Islet of Langerhans (tissue), 1 donor: Measurements from ENCODE around the gene ST8SIA1.
"Not testable (repeated sequence)": the region's sequence is repeated elsewhere in the genome, so short reads cannot be mapped to it uniquely, and the experiment has no call there.

Source experiments
- FAIRE-seq: peaks from one replicate; lab custom pipeline; 2011; peaks lifted over from hg19 to GRCh38; lab: Jason Lieb, UNC

ST8SIA1 gene, protein sequence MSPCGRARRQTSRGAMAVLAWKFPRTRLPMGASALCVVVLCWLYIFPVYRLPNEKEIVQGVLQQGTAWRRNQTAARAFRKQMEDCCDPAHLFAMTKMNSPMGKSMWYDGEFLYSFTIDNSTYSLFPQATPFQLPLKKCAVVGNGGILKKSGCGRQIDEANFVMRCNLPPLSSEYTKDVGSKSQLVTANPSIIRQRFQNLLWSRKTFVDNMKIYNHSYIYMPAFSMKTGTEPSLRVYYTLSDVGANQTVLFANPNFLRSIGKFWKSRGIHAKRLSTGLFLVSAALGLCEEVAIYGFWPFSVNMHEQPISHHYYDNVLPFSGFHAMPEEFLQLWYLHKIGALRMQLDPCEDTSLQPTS

DNA sequence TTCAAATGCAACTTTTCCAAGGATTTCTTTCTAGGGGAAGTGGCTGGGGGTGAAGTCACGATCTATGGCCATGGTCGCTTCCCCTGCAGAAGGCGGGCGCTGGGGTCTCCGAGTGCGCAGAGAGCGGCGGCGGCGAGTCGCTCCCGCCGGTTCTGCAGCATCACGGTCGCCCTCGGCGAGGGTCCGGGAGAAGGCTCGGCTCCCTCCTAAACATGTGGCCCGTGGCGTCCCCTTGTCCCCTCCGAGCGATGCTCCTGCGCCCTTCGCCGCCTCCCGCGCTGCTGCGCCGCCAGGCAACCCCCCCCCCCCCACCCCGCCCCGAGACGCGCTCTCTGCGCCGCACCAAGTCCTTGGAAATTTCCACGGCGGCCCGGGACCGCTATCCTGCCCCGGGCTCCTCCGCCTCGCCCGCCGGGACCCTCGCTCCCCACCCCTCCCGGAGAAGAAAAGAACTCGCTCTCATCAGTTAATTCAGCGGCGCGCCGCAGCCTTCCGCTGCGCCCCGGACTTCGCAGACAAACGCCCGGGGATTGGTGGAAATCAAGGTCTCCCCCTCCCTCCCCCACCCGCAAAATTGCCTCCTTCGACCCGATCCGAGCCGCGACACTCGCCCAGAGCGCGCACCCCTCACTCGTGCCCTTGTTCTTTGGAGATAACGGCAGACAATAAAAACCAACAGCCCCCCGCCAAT is at the start of gene ST8SIA1:
ST8SIA1 (minus strand) TSS at position 298 of the 691 bp plus-strand sequence. CDS start 475 bp downstream, outside the sequence.
- no peak for FAIRE-seq

- FAIRE-seq = no peak
These were observed 45.5 kb upstream of the ST8SIA1 start for GRCh38 chr12:22380031-22380430.

DNA sequence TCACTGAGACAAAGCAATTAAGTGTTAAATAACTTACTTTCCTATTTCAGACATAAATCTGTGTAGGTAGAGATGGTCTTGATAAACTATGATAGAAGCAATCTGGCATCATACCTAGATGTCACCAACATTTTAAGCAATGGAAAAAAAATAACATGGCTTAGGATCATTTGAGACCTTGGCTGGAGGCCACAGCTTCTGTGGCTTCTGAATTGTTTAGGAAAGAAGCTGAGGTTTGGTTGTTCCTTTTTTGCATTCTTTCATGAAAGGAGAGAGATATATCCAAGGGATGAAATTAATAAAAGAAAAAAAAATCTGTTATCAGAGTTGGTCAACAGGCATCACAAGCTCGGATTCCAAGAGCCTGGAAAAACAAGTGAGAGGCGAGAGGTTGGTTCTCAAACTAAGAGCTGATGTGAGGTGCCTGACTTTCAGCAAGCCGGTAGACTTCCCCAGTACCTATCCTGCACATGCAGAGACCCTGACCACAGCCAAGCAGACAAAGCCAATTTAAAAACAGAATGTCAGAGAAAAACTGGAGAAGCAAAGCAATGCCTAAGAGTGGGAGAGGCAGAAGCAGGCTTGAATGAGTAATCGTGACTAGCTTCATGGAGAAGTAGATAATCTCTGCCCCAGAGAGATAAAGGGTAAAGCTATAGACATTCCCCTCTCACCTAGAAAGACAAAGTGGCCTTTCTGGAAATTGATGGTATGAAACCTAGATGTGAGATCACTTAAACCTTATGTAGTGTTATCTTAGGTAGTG is 43.4 kb upstream of the ST8SIA1 start:
- no peak for FAIRE-seq

DNA sequence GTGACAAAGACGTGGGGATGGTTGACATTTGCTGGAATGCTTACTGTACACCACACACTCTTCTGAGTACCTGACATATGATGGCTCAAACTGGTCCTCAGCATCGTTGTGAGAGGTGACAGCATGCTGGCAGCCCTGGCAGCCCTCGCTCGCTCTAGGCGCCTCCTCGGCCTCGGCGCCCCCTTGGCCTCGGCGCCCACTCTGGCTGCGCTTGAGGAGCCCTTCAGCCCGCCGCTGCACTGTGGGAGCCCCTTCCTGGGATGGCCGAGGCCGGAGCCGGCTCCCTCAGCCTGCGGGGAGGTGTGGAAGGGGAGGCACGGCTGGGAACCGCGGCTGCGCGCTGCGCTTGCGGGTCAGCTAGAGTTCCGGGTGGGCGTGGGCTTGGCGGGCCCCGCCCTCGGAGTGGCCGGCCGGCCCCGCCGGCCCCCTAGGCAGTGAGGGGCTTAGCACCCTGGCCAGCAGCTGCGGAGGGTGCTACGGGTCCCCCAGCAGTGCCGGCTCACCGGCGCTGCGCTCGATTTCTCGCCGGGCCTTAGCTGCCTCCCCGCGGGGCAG is 42.2 kb upstream of the ST8SIA1 start:
- FAIRE-seq = not testable (repeated sequence)

GRCh38 chr12:22374508-22374907 is 40.0 kb upstream of the ST8SIA1 start:
- FAIRE-seq = no peak

DNA sequence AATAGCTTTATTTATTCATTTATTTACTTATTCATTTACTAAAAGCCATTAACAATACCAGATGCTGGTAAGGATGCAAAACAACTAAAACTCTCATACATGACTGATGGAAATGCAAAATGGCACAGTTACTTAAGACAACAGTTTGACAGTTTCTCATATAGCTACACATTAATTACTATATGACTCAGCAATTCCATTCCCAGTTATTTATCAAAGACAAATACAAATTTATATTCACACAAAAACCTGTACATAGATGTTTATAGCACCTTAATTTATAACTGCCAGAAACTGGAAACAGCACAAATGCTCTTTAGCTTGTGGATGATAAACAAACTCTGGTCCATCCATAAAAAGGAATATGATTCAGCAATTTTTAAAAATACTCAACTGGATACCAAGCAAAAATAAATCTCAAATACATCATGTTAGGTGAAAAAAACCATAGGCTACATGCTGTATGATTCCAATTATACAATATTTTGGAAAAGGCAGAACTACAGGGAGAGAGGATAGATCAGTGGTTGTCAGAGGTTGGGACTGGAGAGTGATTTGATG is 37.9 kb upstream of the ST8SIA1 start:
- FAIRE-seq = no peak

DNA sequence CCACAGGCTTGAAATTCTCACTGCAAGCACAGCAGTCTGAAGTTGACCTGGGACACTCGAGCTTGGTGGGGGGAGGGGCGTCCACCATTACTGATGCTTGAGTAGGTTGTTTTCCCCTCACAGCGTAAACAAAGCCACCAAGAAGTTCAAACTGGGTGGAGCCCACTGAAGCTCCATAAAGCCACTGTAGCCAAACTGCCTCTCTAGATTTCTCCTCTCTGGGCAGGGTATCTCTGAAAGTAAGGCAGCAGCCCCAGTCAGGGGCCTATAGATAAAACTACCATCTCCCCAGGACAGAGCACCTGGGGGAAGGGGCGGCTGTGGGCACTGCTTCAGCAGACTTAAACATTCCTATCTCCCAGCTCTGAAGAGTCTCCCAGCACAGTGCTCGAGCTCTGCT is 31.7 kb upstream of the ST8SIA1 start:
- FAIRE-seq = no peak

GRCh38 chr12:22361785-22362184 is 27.3 kb upstream of the ST8SIA1 start:
- no peak for FAIRE-seq

- FAIRE-seq = no peak
These were observed 26.3 kb upstream of the ST8SIA1 start for GRCh38 chr12:22360774-22361173.

DNA sequence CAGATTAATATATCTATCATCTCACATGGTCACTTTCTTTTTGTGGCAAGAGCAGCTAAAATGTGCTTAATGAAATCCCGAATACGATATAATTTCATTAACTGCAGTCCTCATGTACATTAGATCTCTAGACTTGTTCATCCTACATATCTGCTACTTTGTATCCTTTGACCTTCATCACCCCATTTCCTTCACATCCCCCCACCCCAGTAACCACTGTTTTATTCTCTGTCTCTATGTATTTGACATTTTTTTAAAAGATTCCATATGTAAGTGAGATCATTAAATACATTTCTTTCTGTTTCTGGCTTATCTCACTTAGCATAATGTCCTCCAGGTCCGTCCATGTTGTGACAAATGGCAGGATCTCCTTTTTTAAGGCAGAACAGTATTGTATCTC is 23.0 kb upstream of the ST8SIA1 start:
- no peak for FAIRE-seq

DNA sequence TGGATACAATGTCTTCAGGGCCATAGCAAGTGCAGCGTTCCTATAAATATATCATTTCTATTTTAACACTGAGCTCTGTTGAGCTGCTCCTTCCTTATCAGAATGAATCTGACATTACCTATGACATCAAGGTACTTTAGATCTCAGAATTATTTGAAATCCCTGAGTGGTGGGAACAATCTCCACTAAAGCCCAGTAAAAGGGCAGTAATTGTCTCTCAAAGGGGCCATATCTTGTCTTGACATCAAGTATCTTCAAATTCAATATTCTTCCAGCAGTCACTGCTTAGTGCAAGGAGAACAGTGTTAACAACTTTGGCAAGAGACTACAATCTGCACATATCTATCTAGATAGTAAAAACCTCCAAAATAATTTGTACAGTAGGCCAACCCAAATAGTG is 21.7 kb upstream of the ST8SIA1 start:
- no peak for FAIRE-seq

- no peak for FAIRE-seq
These were observed 20.6 kb upstream of the ST8SIA1 start for GRCh38 chr12:22355011-22355580.

- no peak for FAIRE-seq
These were observed 19.3 kb upstream of the ST8SIA1 start for GRCh38 chr12:22353615-22354325.

DNA sequence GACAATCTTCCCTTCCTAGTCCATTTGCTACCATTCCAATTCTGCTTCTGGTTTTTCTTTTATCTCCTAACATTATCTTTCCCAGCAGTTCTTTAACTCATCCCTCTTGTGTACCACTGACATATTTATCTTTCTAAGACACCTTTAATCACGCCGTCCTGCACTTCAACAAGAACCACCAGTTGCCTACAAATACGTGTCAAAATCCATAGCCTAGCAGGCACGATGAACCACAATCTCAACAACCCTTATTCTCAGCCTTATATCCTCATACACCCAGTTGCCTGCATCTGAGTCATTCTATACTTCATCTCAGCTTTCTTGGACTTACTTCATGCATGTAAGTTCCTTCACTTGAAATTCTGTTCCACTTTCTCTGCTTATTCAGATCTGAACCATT is 16.4 kb upstream of the ST8SIA1 start:
- no peak for FAIRE-seq

DNA sequence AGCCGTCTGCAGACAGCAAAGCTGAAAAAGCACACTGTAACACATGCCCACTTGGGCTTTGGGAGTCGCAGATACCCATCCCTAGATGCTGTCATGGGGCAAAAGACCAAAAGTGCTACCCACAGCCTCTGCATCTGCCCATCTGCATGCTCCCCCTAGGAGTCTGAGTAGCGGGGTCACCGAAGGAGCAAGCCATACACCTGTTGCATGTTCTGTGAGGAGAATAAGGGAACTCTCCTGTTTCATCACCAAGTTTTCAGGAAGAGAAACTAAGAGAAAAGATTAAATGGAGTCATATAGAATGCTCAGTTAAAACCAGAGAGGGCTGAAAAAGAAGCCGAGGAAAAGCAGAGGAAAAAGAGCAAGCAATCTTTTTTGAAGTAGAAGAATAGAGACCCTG is 13.7 kb upstream of the ST8SIA1 start:
- FAIRE-seq = no peak

DNA sequence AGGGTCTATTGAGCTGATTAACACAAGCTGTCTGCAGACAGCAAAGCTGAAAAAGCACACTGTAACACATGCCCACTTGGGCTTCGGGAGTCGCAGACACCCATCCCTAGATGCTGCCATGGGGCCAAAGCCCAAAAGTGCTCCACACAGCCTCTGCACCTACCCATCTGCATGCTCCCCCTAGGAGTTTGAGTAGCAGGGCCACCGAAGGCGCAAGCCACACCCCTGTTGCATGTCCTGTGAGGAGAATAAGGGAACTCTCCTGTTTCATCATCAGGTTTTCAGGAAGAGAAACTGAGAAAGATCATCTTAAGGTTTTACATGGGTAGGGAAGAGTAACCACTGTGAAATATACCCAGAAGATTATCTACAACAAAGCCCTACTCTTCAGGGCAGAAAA is 5.6 kb upstream of the ST8SIA1 start:
- FAIRE-seq = no peak

- no peak for FAIRE-seq
These were observed 5.2 kb upstream of the ST8SIA1 start for GRCh38 chr12:22339691-22340090.

DNA sequence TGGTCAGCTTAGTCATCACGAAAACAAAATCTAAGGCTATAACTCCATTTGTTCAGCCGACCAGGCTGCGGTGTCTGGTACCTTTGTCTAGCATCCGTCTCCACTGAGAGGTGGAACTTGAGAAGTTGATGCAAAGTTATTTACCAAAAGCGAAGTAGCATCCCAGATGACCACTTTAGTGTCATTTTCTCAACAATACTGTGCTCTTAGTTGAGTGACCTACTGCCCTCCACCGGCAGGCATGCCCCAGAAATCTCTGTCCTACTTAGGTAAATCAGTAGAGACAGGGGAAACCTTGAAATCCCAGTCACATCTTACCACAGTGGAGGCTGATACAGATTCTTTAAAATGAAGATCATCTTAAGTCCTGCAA is 1.3 kb upstream of the ST8SIA1 start:
- peak; percentile 38 for FAIRE-seq

DNA sequence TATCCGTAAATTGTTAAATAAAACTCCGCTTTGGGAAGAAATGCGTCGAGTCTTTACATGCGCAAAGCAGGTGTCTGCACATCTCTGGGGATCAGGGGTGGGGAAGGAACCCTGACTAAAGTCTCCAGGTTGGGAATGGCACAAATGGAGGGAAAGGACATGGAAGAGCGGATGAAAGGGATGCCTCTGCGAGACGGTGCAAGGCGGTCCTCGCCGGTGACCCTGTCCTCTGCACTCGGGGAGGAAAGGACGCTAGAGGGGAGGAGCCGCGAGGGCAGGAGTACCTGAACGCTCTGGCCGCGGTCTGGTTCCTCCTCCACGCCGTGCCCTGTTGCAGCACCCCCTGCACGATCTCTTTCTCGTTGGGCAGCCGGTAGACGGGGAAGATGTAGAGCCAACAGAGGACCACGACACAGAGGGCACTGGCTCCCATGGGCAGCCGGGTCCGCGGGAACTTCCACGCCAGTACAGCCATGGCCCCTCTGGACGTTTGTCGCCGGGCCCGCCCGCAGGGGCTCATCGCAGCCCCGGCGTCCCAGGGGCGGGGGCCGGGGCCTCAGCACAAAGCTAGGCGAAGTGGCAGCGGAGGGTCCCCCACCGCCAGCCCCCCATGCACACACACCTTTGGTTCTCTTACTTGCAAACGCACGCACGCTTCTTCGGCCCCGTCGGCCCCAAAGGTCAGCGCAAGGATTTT is 646 bp downstream of the ST8SIA1 start:
- FAIRE-seq = no peak

- no peak for FAIRE-seq
These were observed 1.3 kb downstream of the ST8SIA1 start for GRCh38 chr12:22333186-22333712.

- no peak for FAIRE-seq
These were observed 2.3 kb downstream of the ST8SIA1 start for GRCh38 chr12:22332202-22332601.
